HepG2 (cell line): Measurements from ENCODE around the gene PAGE2B.

Experiments
- BHLHE40 ChIP-seq: IDR thresholded peaks from 2 replicates; pipeline ENCODE4 v1.6.1; 2011; ENCODE audit warnings: low read length, improper control_type of control experiment
- EED ChIP-seq: sonication (generic); formaldehyde crosslinking; IDR thresholded peaks from 2 replicates; pipeline ENCODE4 v1.5.0; 2020; ENCODE audit warnings: mild to moderate bottlenecking, missing genetic modification reagents
- RELA ChIP-seq: sonication (generic); formaldehyde crosslinking; IDR thresholded peaks from 2 replicates; pipeline ENCODE4 v1.4.0; 2020; ENCODE audit warnings: missing genetic modification reagents
- SMARCE1 ChIP-seq: fragments of 450-650 bp; IDR thresholded peaks from 2 replicates; pipeline ENCODE4 v1.6.1; 2017; ENCODE audit warnings: borderline replicate concordance
- ZNF317 ChIP-seq: sonication (generic); formaldehyde crosslinking; IDR thresholded peaks from 2 replicates; pipeline ENCODE4 v1.5.0; 2020; ENCODE audit warnings: mild to moderate bottlenecking, missing genetic modification reagents
- ZNF766 ChIP-seq: sonication (generic); formaldehyde crosslinking; IDR thresholded peaks from 2 replicates; pipeline ENCODE4 v1.5.0; 2020; ENCODE audit warnings: missing genetic modification reagents, borderline replicate concordance
- ZNF839 ChIP-seq: sonication (generic); formaldehyde crosslinking; IDR thresholded peaks from 2 replicates; pipeline ENCODE4 v1.4.0; 2020; ENCODE audit warnings: missing genetic modification reagents, mild to moderate bottlenecking, borderline replicate concordance
- TF ChIP-seq, protein P1 (sequence below): sonication (generic); formaldehyde crosslinking; IDR thresholded peaks from 2 replicates; pipeline ENCODE4 v1.4.0; 2020; ENCODE audit warnings: mild to moderate bottlenecking, missing genetic modification reagents
- TF ChIP-seq, protein P2 (sequence below): sonication (generic); formaldehyde crosslinking; IDR thresholded peaks from 2 replicates; pipeline ENCODE4 v1.8.1; 2023; ENCODE audit warnings: mild to moderate bottlenecking, inconsistent platforms, moderate library complexity, missing genetic modification reagents, borderline replicate concordance

DNA sequence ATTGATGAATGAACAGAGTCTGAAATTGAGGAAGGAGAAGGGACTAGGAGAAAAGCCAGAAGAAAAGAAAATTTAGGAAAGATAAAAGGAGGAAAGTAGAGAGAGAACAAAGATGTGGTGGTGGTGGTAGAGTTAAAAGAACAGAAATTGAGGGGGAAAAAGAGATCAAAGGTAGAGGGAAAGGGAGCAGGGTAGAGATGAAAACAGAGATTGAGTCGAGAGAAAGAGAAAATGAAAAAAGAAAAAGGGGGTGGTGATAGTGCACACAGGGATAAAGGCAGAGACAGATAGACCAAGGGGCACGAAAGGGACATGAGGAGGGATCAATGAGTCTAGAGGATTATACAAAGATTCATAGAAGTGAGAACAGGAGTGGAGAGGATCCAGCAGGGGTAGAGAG lies 48.0 kb upstream of the PAGE2B start:
- TF ChIP-seq, protein P1, sequence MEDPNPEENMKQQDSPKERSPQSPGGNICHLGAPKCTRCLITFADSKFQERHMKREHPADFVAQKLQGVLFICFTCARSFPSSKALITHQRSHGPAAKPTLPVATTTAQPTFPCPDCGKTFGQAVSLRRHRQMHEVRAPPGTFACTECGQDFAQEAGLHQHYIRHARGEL (CRISPR knock-in tag) = no peak
- TF ChIP-seq ZNF317 (CRISPR knock-in tag) = no peak
- no peak for TF ChIP-seq ZNF766 (CRISPR knock-in tag)
- TF ChIP-seq BHLHE40 = no peak
- no peak for TF ChIP-seq SMARCE1
- TF ChIP-seq, protein P2, sequence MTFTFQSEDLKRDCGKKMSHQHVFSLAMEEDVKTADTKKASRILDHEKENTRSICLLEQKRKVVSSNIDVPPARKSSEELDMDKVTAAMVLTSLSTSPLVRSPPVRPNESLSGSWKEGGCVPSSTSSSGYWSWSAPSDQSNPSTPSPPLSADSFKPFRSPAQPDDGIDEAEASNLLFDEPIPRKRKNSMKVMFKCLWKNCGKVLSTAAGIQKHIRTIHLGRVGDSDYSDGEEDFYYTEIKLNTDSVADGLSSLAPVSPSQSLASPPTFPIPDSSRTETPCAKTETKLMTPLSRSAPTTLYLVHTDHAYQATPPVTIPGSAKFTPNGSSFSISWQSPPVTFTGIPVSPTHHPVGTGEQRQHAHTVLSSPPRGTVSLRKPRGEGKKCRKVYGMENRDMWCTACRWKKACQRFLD (CRISPR knock-in tag) = no peak
- TF ChIP-seq ZNF839 = no peak
- TF ChIP-seq RELA (CRISPR knock-in tag) = no peak
- no peak for TF ChIP-seq EED (CRISPR knock-in tag)
